ENCODE measurements around the gene KIRREL3. TPM values are rescaled to one million over a fixed set of nuclear protein-coding genes. Genes with fewer than 3 reads are reported as not detected.
A peak's percentile ranks its signal among the peaks of the same experiment; 100 is the strongest.

KIRREL3 gene
- total and polyA plus RNA-seq, 9 of the 15 experiments (the other 6 are each of a cell fraction or from before 2014, with no cell fraction given) = 0.04 to 0.10 TPM; not detected in 7

DNA sequence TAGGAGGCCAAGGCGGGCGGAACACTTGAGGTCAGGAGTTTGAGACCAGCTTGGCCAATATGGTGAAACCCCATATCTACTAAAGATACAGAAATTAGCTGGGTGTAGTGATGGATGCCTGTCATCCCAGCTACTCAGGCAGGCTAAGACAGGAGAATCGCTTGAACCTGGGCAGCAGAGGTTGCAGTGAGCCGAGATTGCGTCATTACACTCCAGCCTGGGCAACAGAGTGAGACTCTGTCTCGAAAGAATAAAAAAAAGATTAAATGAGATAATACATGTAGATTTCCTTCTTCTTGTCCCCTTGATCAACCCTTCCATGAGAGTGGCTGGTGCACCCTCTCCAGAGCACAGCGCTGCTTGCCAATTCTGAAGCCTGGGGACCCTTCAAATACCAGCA, 538.1 kb downstream of the KIRREL3 start:
- POLR2A ChIA-PET = no interaction called here
- BruUV-seq (replicated peaks) = no TSS peak
- WGBS (ENCODE audit: insufficient coverage, low coverage, missing lambda C conversion rate) = 2% methylated on average over 7 of the region's 7 CpGs
- Histone ChIP-seq H3K27ac (ENCODE audit: extremely low read depth, low read depth, low read length) (no peak overlapping the region), H3K9me1 (ENCODE audit: control insufficient read depth, insufficient read depth, low read length) (no peaks in the 10 kb centered on the region), H3K9ac (ENCODE audit: insufficient read depth in 1 of 2, low read depth in 2 of 2, low read length in 2 of 2) (no peak overlapping the region), H3K4me3 (no peak overlapping the region), H3K36me3 (ENCODE audit: control insufficient read depth, insufficient read depth, low read length) (no peaks in the 10 kb centered on the region), H3K4me2 (ENCODE audit: insufficient read depth, low read length) (no peak overlapping the region), H3K4me1 (replicated peaks in 1 of 2; ENCODE audit: control insufficient read depth in 2 of 2, insufficient read depth in 2 of 2, low read length in 2 of 2) (no peaks in the 10 kb centered on the region), H3K27me3 (ENCODE audit: control insufficient read depth in 2 of 2, insufficient read depth in 2 of 2, low read length in 2 of 2) (peaks cover 27 to 87% of the 10 kb centered on the region in 2 experiments; a peak in 4 of 5 replicates), H2AFZ (ENCODE audit: low read depth, low read length) (no peak overlapping the region), H4K20me1 (replicated peaks; ENCODE audit: control insufficient read depth, insufficient read depth, low read length) (0 out of 2 replicates have a peak, but pooled peaks cover 6% of the 10 kb centered on the region), H3K79me2 (ENCODE audit: control insufficient read depth, insufficient read depth, low read length) (no peaks in the 10 kb centered on the region), H3K9me3 (replicated peaks; ENCODE audit: control insufficient read depth, insufficient read depth, low read depth, low read length) (no peaks in the 10 kb centered on the region)
- TF ChIP-seq FIP1L1 (IDR thresholded peaks at IDR 0.05; ENCODE audit: low read depth, low read length, poor library complexity, severe bottlenecking) (no peak), BMI1 (IDR thresholded peaks at IDR 0.05; ENCODE audit: low read length) (no peak), MYNN (IDR thresholded peaks at IDR 0.05) (no peak), MYNN (CRISPR knock-in tag; IDR thresholded peaks at IDR 0.05) (no peak), SIN3A (IDR thresholded peaks at IDR 0.05; ENCODE audit: borderline replicate concordance in 2 of 2, control insufficient read depth in 1 of 2, low read depth in 2 of 2, low read length in 2 of 2) (no peak), CEBPG (CRISPR knock-in tag; IDR thresholded peaks at IDR 0.05) (no peak), CEBPG (tag; conservative IDR thresholded peaks at IDR 0.05 in 1 of 2, IDR thresholded peaks at IDR 0.05 in 1 of 2) (peak; percentile 39 to 44; a peak in 2 of 4 replicates), CEBPB (tag; IDR thresholded peaks at IDR 0.05) (peak; percentile 45; the same call in 1 of the 2 replicates), PYGO2 (tag; IDR thresholded peaks at IDR 0.05) (no peak), NR4A1 (CRISPR knock-in tag; IDR thresholded peaks at IDR 0.05) (no peak), NR4A1 (tag; IDR thresholded peaks at IDR 0.05) (no peak), MTA1 (IDR thresholded peaks at IDR 0.05; ENCODE audit: borderline replicate concordance) (no peak), ZNF232 (CRISPR knock-in tag; IDR thresholded peaks at IDR 0.05) (no peak), ZSCAN29 (IDR thresholded peaks at IDR 0.05) (no peak)
- TF ChIP-seq, protein P1, sequence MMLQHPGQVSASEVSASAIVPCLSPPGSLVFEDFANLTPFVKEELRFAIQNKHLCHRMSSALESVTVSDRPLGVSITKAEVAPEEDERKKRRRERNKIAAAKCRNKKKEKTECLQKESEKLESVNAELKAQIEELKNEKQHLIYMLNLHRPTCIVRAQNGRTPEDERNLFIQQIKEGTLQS (IDR thresholded peaks at IDR 0.05) = peak; percentile 41
- TF ChIP-seq, protein P1 (CRISPR knock-in tag; conservative IDR thresholded peaks at IDR 0.05) = no peak
- TF ChIP-seq, protein P2, sequence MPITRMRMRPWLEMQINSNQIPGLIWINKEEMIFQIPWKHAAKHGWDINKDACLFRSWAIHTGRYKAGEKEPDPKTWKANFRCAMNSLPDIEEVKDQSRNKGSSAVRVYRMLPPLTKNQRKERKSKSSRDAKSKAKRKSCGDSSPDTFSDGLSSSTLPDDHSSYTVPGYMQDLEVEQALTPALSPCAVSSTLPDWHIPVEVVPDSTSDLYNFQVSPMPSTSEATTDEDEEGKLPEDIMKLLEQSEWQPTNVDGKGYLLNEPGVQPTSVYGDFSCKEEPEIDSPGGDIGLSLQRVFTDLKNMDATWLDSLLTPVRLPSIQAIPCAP (CRISPR knock-in tag; IDR thresholded peaks at IDR 0.05; ENCODE audit: borderline replicate concordance) = no peak
- TF ChIP-seq, protein P3, sequence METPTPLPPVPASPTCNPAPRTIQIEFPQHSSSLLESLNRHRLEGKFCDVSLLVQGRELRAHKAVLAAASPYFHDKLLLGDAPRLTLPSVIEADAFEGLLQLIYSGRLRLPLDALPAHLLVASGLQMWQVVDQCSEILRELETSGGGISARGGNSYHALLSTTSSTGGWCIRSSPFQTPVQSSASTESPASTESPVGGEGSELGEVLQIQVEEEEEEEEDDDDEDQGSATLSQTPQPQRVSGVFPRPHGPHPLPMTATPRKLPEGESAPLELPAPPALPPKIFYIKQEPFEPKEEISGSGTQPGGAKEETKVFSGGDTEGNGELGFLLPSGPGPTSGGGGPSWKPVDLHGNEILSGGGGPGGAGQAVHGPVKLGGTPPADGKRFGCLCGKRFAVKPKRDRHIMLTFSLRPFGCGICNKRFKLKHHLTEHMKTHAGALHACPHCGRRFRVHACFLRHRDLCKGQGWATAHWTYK (CRISPR knock-in tag; IDR thresholded peaks at IDR 0.05) = no peak
- CTCF ChIA-PET (ENCODE audit: low intra/inter-chr PET ratio) = no interaction called here
- FAIRE-seq (no peak), DNase-seq (ENCODE audit: extremely low read depth in 1 of 4, low spot score in 3 of 4) (no peak), ATAC-seq (no peak)
- in situ Hi-C loops (cut with MboI) = no loop called here
- intact Hi-C loops (cut with micrococcal nuclease) = no loop called here

Measured in K562 (cell line).